Choroid plexus epithelial cell (primary cell): Measurements from ENCODE around the gene OR14K1.
A peak's percentile ranks its signal among the peaks of the same experiment; 100 is the strongest.
"Not testable (repeated sequence)": the region's sequence is repeated elsewhere in the genome, so short reads cannot be mapped to it uniquely, and the experiment has no call there.

ENCODE experiments used
- DNase-seq: peaks from one replicate; pipeline ENCODE4 v3.0.0-alpha.2; 2010; ENCODE audit warnings: low read depth
- H3K4me3 ChIP-seq: 2 replicates; pipeline ENCODE4 v1.5.1; 2011; ENCODE audit warnings: low read depth, mild to moderate bottlenecking, control low read depth, low read length, moderate library complexity
- TF ChIP-seq, protein P1 (sequence below): conservative IDR thresholded peaks from 2 replicates; pipeline ENCODE4 v1.5.1; 2011; ENCODE audit warnings: low read depth, mild to moderate bottlenecking, control low read depth, inconsistent platforms, low read length, moderate library complexity

The OR14K1 gene, protein sequence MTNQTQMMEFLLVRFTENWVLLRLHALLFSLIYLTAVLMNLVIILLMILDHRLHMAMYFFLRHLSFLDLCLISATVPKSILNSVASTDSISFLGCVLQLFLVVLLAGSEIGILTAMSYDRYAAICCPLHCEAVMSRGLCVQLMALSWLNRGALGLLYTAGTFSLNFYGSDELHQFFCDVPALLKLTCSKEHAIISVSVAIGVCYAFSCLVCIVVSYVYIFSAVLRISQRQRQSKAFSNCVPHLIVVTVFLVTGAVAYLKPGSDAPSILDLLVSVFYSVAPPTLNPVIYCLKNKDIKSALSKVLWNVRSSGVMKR

DNA sequence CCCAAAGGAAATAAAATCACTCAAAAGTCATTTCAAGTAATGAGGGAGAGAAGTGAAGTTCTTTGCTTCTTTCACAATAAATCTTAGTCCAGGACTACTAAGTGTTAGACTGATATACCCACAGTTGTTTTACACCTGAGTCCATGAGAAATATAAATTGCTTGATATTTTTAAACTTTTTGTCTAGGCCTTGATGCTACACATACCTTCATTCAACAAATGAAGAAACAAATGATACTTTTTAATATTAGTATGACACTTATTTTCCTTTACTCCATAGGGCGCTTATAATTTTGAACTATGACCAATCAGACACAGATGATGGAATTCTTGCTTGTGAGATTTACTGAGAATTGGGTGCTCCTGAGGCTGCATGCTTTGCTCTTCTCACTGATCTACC, at the start of gene OR14K1:
Gene OR14K1 (plus strand): TSS at position 301 of the 400 bp plus-strand sequence. CDS start 0 bp downstream, at position 301.
- no peak within 1 kb of the TSS for H3K4me3 ChIP-seq
- TF ChIP-seq, protein P1, sequence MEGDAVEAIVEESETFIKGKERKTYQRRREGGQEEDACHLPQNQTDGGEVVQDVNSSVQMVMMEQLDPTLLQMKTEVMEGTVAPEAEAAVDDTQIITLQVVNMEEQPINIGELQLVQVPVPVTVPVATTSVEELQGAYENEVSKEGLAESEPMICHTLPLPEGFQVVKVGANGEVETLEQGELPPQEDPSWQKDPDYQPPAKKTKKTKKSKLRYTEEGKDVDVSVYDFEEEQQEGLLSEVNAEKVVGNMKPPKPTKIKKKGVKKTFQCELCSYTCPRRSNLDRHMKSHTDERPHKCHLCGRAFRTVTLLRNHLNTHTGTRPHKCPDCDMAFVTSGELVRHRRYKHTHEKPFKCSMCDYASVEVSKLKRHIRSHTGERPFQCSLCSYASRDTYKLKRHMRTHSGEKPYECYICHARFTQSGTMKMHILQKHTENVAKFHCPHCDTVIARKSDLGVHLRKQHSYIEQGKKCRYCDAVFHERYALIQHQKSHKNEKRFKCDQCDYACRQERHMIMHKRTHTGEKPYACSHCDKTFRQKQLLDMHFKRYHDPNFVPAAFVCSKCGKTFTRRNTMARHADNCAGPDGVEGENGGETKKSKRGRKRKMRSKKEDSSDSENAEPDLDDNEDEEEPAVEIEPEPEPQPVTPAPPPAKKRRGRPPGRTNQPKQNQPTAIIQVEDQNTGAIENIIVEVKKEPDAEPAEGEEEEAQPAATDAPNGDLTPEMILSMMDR: no peak
- no peak for DNase-seq

DNA sequence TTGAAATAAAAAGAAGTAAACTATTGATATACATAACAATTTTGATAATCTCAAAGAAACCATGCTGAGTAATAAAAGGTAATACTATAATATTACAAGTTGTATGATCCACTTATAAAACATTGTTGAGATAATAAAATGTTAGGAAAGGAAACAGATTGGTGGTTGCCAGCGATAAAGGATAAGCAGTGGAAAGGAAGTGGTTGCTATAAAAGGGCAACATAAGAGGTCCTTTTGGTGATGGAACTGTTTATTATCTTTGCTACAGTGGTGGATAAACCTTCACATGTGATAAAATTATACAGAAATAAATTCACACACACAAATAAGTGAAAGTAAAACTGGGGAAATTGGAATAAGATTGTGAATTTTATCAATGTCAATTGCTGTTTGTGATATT, 37.1 kb upstream of the OR14K1 start:
- no peak for DNase-seq
- no peak overlapping the region for H3K4me3 ChIP-seq
- TF ChIP-seq, protein P1: no peak

DNA sequence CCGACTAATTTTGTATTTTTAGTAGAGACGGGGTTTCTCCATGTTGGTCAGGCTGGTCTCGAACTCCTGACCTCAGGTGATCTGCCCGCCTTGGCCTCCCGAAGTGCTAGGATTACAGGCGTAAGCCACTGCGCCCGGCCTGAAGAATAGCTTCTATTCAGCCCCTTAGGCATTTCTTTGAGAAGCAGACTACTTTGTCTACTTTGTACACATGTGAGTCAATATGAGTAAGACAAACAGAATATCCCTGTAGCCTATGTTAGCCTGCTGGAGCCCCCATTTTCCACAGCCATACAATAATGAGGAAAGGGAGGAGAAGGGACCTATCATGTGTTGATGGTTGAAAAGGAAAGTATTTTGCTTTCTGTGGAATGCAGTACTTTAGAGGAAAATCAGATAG, 27.7 kb upstream of the OR14K1 start:
- not testable (repeated sequence) for DNase-seq, H3K4me3 ChIP-seq

DNA sequence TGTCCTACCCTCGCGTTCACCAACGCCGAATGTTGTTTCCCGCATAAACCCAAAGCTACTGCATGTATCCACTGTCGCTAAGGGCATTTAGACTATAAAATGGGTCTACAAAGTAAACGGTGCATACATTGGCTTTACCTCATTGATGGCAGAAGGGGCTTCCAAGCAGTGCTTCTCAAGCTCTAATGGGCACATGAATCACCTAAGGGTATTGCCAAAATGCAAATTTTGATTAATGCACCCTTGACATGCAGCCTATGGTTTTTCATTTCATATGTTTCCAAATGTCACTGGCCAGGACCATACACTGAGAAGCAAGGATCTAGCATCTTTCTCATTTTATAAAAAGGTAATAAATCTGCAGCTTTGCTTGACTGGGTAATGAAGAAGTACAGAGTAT, 24.7 kb upstream of the OR14K1 start:
- no peak for DNase-seq
- no peak overlapping the region for H3K4me3 ChIP-seq
- TF ChIP-seq, protein P1: no peak

DNA sequence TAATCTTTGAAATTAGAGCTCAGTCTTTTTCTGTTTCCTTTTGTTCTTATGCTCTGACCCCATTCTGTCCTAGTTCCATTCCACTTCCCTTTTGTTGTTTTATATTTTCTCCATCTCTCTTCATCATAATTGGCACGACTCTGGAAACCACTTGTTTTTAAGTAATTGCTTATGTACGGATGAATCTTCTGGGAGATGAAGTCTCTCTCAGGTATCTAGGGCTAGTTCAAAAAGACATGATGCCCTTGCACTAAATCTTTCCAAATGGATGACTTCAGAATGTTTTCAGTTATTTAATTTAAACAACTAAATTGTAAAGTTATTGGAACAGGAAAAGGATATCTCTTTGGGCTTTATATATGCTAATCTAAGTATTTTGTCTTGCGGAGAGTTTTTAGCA, 21.9 kb upstream of the OR14K1 start, which contains the start of gene OR6F1:
Gene OR6F1 (minus strand): TSS at position 101 of the 400 bp plus-strand sequence. CDS start 3,891 bp downstream, outside the sequence.
- no peak within 1 kb of the TSS for H3K4me3 ChIP-seq
- TF ChIP-seq, protein P1: no peak
- DNase-seq: no peak

DNA sequence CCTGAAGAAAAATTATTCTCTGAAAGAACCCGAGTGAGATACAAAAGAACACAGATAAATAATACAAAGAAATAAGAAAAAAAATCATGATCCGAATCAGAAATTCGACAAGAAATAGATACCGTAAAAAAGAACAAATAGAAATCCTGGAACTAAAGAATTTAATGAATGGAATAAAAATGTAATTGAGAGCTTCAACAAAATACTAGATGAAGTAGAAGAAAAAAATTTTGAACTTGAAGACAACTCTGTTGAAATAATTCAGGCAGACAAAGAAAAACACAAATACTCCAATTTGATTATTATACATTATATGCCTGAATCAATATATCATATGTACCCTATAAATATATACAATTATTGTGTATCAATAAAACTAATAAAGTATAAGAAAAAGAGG, 17.2 kb upstream of the OR14K1 start:
- no peak overlapping the region for H3K4me3 ChIP-seq
- TF ChIP-seq, protein P1: no peak
- DNase-seq: no peak

DNA sequence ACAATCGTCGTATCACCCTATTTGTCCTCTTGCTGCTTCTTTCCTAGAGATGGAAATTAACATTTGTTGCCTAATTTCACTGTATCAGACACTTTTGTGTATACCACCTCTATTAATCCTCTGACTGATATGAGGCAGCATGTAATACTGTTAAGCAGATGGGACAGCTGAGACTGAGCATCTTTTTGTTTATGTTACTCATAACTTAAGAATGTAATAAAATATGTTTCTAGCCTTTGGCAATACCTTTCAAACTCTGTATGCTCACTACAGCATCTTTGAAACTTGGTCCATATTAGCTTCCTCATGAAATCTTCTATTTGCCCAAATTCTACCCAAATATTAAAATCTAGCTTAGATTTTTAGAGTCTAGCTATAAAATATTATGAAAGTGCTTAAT, 2.3 kb downstream of the OR14K1 start:
- no peak overlapping the region for H3K4me3 ChIP-seq
- TF ChIP-seq, protein P1: no peak
- peak; percentile 1 for DNase-seq
